Glomerular visceral epithelial cell (primary cell): Measurements from ENCODE around the gene PCGF3.
"Not testable (repeated sequence)": the region's sequence is repeated elsewhere in the genome, so short reads cannot be mapped to it uniquely, and the experiment has no call there.

ENCODE experiments used
- DNase-seq: peaks from one replicate; pipeline ENCODE4 v3.0.0-alpha.2; 2016; ENCODE audit errors: extremely low spot score

The PCGF3 gene

DNA sequence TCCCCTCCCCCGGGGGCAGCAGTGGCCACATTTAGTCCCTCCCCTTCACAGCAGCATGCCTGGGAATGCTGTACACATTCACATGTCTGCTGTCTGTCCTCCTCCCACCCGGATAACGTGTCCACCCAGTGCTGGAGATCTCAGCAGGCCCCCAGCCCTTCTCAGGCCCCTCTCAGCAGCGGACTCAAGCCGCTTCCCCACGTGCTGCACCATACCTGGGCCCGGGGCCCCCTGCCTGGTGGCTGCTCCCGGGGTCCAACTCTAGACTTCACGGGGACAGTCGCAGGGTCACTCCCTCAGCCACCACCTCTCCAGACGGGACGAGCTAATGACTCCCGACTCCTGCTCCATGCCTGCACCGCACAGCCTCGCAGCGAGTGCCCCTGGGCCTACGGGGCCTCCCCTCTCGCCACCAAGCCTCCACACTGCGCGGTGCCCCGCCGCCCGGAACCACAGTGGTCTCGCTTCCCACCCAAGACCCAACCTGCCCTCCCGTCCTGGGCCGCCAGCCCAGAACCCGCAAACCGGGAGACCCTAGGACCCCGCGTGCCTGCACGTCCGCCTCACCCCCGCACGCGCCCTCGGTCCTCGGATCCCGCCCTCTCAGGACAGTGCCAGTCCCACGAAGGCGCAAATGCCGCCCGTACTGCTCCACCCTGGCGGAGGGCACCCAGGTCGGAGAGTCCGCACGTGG is 1.3 kb upstream of the PCGF3 start:
- no peak for DNase-seq

DNA sequence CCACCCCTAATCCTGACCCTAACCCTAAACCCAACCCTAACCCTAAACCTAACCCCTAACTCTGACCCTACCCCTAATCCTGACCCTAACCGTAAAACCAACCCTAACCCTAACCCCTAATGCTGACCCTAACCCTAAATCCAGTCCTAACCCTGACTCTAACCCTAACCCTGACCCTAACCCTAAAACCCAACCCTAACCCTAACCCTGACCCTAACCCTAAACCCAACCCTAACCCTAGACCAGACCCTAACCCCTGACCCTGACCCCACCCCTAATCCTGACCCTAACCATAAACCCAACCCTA is 708 bp upstream of the PCGF3 start:
- DNase-seq, result no peak

DNA sequence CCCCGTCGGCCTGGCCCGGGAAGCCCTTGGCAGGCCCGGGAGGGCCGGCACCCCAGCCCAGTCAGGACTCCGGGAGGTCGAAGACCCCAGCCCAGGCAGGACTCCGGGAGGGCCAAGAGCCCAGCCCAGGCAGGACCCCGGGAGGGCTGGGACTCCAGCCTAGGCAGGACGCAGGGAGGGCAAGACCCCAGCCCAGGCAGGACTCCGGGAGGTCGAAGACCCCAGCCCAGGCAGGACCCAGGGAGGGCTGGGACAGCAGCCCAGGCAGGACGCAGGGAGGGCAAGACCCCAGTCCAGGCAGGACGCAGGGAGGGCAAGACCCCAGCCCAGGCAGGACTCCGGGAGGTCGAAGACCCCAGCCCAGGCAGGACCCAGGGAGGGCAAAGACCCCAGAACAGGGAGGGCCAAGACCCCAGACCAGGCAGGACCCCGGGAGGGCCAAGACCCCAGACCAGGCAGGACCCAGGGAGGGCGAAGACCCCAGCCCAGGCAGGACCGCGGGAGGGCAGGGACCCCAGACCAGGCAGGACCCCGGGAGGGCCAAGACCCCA is 526 bp downstream of the PCGF3 start:
- DNase-seq, result not testable (repeated sequence)

DNA sequence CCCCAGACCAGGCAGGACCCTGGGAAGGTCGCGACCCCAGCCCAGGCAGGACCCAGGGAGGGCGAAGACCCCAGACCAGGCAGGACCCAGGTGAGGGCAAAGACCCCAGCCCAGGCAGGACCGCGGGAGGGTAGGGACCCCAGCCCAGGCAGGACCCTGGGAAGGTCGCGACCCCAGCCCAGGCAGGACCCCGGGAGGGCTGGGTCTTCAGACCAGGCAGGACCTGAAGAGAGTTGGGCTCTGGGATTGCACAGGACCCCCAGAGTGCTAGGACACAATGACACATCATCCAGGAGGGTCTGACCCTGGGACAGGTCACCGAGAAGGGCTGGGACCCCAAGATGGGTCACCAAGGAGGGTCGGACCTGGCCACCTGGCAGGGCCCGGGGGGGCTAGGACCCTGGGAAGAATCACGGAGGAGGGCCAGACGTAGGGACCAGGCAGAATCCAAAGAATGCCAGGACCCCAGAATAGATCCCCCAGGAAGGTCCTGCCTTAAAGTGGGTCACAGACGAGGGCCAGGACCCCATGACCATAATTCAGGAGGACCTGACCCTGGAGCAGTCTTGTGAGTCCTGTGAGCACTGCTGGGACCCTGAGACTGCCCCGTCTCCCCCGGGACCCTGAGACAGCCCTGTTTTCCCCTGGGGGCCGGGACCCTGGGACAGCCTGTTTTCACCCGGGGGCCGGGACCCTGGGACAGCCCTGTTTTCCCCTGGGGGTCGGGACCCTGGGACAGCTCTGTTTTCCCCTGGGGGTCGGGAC is 1.4 kb downstream of the PCGF3 start:
- no peak for DNase-seq

DNA sequence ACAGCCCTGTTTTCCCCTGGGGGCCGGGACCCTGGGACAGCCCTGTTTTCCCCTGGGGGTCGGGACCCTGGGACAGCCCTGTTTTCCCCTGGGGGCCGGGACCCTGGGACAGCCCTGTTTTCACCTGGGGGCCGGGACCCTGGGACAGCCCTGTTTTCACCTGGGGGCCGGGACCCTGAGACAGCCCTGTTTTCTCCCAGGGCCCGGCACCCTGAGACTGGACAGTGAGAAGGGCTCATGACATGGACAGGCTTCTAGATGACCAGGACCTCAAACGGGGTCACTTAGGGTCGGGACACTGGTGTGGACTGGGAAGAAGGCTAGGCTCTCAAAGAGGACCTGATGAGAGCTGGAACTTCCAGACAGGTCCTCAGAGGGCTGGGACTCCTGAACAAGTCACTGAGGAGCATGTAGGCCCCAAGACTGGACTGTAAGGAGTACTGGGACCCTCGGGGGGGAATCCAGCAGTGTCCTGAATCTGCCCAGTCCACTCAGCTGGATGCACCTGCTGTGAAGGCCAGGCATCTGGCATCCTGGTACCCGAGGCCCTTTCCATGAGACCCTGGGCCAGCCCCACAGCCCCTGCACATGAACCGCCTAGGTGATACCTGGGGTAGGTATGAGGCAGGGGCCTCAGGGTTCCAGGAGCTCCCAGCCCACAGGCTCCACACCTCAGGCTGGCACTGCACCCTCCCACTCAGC is 2.4 kb downstream of the PCGF3 start:
- DNase-seq, result no peak

DNA sequence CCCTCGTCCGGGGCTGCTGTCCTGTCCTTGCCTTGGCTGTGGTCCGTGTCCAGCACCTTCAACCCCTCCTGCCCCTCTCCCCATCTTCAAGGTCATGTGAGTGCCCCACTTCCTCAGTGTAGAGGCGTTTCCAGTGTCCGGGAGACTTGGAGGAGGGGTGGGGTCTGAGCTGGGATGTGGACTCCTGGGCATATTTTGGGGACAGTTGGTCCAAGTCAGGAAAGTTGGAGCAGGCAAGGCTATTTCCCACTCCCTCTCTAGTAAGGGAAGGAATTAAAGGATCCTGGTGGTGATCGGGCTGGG is 3.0 kb downstream of the PCGF3 start:
- no peak for DNase-seq

DNA sequence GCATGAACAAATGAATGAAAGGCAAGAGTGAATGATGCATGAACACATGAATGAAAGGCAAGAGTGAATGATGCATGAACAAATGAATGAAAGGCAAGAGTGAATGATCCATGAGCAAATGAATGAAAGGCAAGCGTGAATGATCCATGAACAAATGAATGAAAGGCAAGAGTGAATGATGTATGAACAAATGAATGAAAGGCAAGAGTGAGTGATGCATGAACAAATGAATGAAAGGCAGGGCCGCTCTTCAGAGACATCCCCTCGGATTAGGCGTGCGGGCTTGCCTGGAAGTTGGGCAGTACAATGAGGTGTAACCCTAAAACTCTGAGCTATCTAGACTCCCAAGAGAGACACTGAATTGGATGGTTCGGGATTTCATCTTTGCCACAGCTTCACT is 3.7 kb downstream of the PCGF3 start:
- DNase-seq, result no peak

DNA sequence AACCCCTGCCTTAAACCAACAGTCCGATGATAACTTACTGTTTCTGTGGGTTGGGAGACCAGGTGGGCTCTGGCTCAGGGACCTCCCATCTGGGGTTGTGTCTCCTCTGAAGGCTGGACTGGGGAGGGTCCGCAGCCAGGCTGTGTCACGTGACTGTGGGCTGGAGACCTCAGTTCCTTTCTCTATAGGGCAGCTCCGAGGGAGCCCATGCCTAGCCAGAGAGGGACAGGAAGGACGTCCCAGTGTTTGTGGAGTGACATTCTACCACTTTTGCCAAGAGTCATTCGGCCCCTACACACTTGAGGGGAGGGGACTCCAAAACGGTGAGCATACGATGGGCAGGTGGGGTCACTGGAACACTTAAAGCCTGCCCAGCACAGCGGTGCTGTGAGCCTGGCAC is 4.5 kb downstream of the PCGF3 start:
- DNase-seq, result no peak

DNA sequence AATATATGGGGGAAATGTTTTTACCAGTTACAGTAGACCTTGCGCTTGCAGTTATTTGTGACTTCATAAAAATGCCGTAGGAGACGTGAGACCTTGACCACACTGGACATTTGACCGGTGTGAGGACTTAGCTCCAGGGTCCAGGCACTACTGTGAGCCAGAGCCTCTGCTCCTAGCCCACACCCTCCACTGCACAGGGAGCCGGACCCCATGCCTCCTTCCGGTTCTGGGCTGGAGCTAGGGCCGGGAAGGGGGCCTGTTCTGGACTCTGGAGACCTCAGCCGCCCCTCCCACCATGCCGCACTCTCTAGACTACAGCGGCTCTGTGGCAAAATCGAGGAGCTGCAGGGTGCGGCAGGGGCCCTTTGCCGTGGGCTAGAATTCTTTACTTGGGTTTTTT is 5.3 kb downstream of the PCGF3 start:
- DNase-seq, result no peak

DNA sequence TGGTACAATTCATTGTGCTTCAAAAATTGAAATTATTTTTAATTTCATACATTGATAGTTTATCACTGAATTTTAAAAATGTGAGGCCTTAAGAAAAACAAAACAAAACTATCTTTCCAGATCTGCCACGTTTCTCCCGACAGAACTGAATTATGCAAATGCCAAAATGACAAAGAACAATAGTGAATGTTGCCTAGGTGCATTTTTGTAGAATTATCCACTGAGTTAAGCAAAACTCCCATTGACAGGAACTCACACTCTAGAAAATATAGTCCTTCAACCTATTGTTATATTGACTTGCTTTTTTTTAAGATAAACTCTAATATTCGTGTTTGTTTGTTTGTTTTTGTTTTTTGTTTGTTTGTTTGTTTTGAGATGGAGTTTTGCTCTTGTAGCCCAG is 6.5 kb downstream of the PCGF3 start:
- DNase-seq, result no peak

DNA sequence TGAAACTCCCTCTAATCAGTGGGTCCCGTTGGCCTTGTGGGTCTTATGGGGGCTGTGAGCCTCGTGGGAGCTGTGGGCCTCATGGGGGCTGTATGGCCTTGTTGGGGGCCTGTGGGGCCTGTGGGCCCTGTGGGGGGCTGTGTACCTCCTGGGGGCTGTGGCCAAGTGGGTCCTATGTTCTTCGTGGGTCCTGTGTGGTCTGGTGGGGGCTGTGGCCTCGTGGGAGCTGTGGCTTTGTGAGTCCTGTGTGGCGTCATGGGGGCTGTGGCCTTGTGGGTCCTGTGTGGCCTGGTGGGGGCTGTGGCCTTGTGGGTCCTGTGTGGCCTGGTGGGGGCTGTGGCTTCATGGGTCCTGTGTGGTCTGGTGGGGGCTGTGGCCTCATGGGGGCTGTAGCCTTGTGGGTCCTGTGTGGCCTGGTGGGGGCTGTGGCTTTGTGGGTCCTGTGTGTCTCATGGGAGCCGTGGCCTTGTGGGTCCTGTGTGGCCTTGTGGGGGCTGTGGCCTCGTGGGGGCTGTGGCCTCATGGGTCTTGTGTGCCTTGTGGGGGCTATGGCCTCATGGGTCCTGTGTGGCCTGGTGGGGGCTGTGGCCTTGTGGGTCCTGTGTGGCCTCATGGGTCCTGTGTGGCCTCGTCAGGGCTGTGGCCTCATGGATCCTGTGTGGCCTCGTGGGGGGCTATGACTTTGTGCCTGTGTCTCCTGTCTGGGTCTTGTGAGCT is 7.4 kb downstream of the PCGF3 start:
- DNase-seq, result no peak

DNA sequence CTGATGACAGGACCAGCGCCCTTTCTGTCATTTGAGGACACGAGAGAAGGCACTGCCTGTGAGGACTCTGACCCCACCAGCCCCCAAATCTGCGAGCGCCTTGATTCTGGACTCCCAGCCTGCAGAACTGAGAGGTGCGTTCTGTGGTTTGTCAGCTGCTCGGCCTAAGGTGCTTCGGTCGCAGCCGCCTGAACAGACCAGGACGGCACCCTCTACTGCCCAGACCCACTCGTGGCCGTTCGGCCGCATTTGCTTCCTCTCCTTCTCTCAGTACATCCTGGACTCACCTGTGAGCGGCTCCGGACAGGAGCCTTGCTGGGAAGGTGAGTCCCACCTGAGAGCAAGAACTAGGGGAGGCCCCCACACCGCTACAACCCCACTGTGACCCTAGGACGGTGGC is 8.5 kb downstream of the PCGF3 start:
- DNase-seq, result no peak

DNA sequence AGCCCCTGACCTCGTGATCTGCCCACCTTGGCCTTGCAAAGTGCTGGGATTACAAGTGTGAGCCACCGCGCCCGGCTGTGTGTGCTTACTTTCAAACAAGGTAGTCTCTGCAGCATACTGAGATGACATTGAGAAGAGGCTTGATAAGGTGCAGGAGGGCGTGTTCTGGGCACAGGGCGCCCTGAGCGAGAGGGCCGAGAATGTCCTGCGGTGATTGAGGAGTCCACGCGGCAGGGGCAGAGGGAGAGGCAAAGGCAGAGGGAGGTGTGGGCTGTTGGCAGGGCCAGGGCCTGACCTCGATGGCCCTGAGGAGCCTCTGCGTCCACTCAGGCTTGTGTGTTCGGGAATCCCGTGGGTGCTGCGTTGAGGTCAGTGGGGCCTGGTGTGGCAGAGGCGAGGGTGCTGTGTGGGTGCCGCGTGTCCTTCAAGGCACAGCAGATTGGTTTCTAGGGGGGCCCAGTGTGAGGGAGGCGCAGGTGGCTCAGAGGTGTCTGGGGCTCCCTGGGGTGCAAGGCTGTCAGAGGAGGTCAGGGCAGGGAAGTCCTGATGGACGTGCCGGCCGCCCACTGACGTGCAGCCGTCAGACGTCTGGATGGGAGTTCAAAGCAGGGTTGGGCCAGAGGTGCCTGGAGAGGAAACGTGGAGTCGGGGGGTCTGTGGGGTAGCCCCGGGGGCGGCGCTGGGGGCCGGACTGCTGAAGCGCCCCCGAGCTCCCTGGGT is 12.1 kb downstream of the PCGF3 start:
- DNase-seq, result no peak

DNA sequence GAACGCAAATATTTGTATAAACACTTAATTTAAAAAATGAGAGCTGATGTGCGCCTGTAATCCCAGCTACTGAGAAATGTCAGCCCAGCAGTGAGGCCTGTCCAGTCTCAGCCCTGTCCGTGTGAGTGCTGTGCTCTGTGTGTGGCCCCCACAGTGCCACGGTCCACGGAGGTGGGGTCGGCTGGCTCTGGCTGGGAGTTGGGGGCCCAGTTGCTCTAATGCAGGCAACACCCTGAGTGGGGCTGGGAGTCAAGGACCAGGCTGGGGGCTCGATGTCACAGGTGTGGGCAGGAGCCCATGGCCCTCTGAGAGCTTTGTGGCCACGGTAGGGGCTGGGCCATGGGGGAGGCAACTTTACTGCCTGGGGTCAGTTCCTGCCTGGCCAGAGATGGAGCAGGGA is 12.8 kb downstream of the PCGF3 start:
- no peak for DNase-seq

DNA sequence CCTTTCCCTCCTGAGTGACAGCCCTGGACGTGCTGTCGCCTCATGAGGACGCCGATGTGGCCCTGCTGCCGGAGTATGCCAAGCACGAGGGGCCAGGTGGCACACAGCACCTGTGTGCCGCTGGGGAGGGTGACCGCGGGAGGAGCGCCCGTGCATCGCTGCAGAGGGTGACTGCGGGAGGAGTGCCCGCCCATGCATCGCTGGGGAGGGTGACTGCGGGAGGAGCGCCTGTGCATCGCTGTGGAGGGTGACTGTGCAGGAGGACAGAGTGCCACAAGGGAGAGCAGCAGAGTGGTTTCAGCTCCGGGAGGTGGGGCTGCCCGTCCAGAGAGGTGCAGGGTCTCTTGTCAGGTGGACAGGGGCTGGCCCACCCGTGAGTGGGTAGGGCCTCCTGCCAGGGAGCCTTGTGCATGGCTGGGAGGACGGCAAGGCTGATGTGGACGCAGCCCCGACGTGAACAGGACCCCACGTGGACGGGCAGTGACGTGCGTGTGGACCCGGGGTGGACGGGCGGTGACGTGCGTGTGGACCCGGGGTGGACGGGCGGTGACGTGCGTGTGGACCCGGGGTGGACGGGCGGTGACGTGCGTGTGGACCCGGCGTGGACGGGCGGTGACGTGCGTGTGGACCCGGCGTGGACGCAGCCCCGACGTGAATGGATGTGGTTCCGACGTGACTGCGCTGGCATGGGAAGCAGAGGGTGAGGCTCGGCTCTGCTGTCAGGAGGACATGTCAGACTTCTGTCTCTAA is 14.7 kb downstream of the PCGF3 start:
- no peak for DNase-seq

DNA sequence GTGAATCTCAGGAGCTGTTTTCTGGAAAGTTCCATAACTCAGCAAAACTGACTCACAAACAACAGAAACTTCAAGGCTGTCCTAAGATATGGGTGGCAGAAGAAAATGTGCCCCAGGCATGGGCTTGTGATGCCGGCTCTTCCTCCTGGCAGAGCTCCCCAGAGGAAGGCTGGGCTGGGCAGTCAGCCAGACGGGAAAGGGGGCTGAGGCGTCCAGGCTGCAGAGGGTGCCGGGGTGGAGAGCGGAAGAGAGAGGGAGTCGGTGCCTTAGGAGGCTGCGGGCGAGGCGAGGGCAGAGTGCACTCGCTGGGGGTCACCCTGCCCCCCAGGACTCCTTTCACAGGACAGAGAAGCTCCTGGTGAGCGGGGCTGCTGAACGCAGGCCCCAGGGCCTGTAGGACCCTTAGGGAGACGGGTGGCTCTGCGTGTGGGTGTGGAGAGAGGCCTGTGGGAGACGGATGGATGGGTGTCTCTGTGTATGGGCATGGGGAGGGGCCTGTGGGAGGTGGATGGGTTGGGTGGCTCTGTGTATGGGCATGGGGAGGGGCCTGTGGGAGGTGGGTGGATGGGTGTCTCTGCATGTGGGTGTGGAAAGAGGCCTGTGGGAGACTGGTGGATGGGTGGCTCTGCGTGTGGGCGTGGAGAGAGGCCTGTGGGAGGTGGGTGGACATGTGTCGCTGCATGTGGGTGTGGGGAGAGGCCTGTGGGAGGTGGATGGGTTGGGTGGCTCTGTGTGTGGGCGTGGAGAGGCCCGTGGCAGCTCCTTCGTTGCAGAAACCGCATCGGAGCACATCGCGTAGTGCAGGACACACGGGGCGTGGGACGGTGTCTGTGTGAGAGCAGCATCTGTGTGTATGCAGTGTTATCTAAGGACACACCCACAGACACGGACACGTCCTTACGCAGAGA is 15.9 kb downstream of the PCGF3 start:
- DNase-seq, result no peak

DNA sequence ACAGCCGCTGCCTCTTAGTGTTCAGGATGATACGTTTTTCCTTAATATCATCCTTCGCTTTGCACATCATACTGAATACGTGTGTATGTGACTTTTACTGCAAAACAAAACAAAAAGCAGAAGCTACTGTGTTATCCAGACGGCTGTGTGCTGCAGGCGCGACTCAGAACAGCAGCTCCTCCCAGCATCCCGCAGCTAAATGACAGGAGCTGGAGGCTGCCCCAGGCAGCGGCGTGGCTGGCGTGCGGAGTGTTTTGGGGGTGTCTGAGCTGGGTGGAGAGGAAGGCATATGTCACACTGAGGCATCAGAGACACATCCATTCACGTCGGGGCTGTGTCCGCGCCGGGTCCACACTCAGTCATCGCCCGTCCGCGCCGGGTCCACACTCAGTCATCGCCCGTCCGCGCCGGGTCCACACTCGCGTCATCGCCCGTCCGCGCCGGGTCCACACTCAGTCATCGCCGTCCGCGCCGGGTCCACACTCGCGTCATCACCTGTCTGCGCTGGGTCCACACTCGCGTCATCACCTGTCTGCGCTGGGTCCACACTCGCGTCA is 16.6 kb downstream of the PCGF3 start:
- DNase-seq, result no peak

DNA sequence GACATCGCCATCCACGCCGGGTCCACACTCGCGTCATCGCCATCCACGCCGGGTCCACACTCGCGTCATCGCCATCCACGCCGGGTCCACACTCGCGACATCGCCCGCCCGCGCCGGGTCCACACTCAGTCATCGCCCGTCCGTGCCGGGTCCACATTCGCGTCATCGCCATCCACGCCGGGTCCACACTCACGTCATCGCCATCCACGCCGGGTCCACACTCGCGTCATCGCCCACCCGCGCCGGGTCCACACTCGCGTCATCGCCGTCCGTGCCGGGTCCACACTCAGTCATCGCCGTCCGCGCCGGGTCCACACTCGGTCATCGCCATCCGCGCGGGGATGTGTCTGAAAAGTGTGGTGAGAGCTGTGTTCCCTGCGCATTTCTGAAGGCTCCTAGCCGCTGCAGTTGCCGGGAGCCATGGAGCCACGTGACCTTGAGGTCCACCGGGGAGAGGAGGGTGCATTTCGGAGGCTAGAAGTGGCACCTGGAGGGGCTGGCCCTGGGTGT is 17.3 kb downstream of the PCGF3 start:
- no peak for DNase-seq

DNA sequence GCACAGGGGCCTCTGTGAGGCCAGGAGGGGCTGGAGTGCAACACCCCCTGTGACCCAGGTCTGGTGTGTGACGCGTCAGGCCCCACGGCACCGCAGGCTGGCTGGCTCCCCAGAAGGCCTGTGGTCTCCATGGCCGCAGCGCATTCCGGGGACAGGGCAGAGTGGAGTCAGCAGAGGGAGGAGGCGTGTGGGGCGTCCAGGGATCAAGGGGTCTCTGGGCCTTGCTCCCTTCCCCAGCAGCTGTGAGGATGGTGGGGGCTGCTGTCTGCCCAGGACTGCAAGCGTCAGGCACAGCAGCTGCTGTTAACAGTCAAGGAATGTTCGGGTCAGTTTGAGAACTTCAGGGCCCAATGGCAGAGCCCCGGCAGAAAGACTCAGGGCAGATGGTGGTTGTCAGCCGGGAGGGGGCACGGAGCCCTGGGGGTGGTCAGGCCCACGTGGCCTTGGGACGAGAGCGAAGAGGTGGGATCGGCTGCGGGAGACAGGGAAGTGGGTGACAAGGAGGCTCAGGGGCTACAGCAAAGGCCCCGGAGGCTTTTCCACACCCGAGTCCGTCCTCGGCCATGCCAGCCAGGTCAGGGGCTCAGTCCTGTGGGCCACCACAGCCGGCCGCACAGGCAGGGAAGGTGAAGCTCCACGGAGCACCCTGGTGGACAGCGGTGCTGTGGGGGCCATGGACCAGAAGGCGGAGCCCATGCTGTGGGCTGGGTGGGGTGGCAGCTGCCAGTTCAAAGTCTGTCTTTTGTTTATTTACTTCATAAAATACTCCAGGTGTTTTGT is 18.3 kb downstream of the PCGF3 start:
- no peak for DNase-seq
